Epithelial cell of esophagus (primary cell): ENCODE results near the gene THAP9.

Experiments used
- DNase-seq: peaks from one replicate; pipeline ENCODE4 v3.0.0; 2010; ENCODE audit warnings: low read depth
- H3K4me3 ChIP-seq: 2 replicates; pipeline ENCODE4 v1.5.1; 2011; ENCODE audit warnings: mild to moderate bottlenecking, low read length, control low read depth
- TF ChIP-seq, protein P1 (sequence below): IDR thresholded peaks from 2 replicates; pipeline ENCODE4 v1.5.1; 2011; ENCODE audit warnings: low read depth, mild to moderate bottlenecking, low read length, control low read depth, inconsistent platforms; ENCODE audit not compliant: insufficient read depth; ENCODE audit errors: missing control alignments

The THAP9 gene

DNA sequence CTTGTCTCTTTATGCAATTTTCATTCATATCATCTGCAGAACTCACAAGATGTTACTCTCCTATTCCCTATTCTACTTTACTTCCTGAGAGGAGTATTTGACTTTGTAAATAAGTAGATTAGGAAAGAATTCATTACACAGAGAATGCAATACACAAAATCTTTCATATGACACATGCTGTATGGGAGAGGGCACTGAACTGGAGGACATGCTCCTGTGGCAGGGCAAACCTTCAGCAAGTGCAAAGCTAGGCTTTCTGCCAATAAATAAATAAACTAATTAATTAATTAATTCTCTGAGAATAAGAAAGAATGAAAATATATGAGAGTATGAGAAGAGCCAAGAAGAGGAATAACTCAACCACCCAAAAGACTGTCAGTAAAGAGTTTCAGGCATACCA lies 33.9 kb downstream of the THAP9 start:
- TF ChIP-seq, protein P1, sequence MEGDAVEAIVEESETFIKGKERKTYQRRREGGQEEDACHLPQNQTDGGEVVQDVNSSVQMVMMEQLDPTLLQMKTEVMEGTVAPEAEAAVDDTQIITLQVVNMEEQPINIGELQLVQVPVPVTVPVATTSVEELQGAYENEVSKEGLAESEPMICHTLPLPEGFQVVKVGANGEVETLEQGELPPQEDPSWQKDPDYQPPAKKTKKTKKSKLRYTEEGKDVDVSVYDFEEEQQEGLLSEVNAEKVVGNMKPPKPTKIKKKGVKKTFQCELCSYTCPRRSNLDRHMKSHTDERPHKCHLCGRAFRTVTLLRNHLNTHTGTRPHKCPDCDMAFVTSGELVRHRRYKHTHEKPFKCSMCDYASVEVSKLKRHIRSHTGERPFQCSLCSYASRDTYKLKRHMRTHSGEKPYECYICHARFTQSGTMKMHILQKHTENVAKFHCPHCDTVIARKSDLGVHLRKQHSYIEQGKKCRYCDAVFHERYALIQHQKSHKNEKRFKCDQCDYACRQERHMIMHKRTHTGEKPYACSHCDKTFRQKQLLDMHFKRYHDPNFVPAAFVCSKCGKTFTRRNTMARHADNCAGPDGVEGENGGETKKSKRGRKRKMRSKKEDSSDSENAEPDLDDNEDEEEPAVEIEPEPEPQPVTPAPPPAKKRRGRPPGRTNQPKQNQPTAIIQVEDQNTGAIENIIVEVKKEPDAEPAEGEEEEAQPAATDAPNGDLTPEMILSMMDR, result no peak

DNA sequence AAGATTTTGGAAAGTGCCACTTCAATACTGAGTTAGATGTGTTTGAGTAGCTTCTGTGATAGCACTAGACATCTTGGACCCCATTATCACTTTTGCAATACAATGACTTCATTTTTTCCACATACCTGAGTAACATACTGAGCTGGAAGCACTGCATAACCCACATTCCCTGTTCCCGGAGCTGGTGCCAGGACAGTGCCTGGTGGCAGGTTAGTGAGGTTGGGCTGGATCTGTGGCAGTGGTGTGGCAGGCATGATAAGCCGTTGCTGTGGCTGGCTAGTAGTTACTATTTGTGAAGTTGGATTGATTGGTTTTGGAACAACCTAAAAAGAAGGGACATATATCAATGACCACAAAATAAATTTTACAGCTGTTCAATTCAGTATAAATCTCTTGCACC lies 38.9 kb downstream of the THAP9 start:
- H3K4me3 ChIP-seq, result no peak overlapping the region
- DNase-seq, result no peak
- TF ChIP-seq, protein P1, result no peak

More for the DNA sequence above, 33.9 kb downstream of the THAP9 start:
- no peak overlapping the region for H3K4me3 ChIP-seq
- no peak for DNase-seq

DNA sequence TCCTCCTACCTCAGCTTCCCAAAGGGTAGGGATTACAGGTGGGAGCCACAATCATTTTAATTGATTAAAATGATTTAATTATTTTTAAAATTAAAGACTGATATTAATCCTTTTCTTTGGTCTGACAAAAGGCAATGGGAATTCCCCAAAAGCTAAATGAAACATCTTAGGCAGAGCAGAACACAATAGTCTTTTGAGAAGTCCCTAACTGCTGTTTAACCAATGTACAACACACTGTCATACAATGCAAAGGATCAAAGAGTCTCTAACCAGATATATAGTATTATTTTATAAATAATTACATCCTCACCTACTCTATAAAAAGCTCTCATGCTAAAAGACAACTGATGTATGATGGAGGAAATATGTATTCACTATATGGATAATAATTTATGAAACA lies 47.0 kb downstream of the THAP9 start:
- TF ChIP-seq, protein P1, result no peak
- H3K4me3 ChIP-seq, result no peak overlapping the region
- DNase-seq, result no peak

DNA sequence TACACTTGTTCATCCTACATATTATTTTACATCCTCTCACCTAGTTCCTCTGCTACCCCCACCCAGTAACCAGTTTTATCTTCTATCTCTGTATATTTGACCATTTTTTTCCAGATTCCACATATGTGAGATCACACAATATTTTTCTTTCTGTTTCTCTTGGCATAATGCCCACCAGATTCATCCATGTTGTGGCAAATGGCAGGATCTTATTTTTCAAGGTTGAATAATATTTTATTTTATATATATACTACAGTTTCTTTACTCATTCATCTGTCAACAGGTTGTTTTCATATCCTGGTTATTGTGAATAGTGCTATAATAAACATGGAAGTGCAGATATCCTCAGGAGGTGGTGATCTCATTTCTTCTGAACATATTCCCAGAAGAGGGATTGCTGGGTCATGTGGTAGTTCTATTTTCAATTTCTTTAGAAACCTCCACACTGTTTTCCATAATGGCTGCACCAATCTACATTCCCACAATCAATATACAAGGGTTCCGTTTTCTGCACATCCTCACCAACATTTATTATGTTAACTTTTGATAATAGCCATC lies 48.2 kb downstream of the THAP9 start:
- TF ChIP-seq, protein P1, result no peak
- peak; percentile 18 for DNase-seq
- no peak overlapping the region for H3K4me3 ChIP-seq

DNA sequence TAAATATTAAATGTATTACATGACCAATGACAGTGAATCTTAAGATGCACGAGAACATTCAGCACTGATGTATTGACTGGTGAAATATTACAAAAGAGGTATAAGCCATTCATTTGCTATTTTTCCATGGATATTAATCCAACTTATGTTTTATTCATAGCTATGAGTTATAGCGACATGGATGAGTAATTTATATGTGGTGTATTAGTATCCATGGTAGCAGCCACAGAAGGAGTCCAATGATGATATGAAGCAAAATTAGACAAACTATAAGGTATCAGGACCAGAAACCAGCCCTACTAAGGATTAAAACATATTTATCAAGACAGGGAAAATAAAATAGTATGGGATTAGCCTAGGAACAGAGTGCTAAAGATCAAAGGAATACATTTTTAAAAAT lies 50.7 kb downstream of the THAP9 start:
- peak; percentile 1 for DNase-seq
- H3K4me3 ChIP-seq, result no peak overlapping the region
- TF ChIP-seq, protein P1, result no peak

DNA sequence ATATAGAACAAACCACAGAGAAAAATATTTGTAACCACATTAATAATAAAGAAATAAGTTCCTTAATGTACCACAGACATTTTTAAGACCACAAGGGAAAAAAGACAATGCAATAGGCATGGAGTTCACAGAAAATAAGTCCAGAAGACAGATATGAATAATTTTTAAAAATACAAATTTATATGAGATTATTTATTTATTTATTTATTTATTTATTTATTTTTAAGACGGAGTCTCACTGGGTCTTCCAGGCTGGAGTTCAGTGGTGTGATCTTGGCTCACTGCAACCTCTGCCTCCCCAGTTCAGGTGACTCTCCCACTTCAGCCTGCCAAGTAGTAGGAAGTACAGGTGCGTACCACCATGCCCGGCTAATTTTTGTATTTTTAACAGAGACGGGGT lies 53.7 kb downstream of the THAP9 start:
- no peak overlapping the region for H3K4me3 ChIP-seq
- DNase-seq, result no peak
- TF ChIP-seq, protein P1, result no peak

DNA sequence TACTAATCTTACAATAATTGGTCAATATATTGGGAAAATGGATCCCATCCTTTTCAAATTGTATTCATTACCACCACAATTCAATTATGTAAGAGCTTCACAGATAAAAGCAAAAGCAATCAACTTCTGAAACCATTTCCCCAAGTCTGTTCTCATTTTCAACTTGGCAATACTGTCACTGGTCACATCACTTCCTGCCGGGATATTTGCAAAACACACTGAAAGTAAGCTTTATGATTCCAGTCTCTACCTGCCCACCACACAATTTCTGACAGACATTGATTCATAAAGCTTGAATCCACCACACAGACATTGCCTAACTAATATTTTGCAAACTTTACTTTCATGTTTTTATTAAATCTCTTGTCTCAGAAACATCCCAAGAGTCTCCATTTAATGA lies 56.5 kb downstream of the THAP9 start:
- DNase-seq, result peak; percentile 62
- TF ChIP-seq, protein P1, result no peak
- H3K4me3 ChIP-seq, result no peak overlapping the region
